NCI-H446 (cell line): Measurements from ENCODE around the gene PHF19.

Experiments
- DNase-seq, 2 experiments: peaks; one replicate each; lab custom pipeline; 2025; lab: John Stamatoyannopoulos, UW

The PHF19 gene

DNA sequence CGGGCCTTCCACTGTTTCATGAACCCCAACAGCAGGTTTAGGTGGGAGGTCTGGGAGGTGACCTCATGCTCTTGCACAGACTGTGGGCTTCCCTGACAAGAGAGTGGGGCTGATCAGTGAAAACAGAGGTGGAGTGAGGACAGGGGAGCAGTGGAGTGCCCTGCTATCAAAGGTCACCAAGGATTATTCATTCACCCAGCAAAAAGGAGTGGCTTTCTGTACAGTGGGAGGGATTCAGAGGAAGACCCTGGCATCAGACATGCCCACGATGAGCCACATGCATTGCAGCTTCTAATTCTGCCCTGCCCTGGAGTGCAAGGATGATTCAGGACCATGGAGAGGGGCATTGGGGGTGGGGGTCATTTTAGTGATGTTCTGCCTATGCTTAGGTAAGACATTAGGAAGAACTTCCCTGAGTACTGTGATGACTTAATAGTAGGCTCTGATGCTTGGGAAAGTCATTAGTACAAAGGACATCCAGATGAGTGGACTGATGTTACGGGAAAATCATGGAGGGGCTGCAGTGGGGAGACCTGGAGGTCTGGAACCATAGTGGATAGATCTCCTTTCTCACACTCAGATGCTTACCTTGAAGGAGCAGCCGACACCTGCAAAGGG, 36.8 kb upstream of the PHF19 start:
- DNase-seq: no peak

DNA sequence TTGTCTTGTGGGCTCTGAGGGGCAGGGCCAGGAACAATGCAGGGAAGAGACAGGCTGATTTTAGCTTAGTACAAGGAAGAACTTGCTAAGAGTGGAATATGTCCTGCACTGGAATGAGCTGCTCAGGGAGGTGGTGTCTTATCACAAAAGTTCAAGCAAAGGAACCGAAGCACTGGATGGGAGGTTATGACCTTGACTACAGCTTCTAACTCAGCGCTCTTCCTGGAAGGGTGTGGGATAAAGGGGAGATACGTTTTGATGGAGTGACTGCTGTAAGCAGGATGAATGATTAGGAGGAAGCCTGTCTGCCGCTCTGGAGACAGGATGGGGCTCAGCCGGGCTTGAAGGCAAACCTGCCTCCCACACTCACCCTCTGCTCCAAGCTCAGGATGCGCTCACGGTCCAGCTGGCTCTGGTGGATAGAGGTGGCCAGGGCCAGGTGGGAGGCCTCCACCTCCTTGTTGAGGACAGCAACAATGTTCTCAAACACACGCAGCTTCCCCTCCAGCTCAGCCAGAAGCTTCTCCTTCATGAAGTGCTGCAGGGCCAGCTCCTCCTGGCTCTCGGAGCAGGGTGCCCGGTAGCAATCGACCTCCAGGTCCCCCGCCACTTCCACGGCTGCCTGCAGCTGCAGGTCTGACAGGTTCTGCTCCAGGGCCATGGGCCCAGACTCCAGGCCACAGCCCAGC, 36.1 kb upstream of the PHF19 start:
- DNase-seq: no peak

DNA sequence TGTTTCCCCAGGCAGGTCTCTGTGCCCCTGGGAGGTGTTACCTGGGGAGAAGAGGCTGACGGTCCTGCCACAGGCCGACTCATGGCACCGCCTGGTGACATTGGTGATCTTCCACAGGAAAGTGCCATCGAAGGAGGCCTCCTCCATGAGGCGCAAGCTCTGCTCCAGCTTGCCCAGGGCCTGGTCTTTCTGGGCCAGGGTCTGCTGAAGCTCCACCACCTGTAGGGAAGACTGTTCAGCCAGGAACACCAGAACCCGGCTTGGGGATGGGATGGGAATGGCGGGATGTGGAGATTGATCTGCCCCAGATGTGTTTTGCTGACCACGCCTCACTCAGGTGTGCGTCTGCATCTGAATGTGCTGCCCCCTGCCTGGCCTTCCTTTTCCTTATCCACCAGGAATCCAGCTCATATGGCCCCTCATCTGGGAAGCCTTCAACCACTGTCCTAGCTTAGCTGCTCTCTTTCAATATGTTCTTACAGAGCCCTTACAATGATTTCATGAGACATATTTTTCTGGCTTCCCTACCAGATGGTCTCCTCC, 34.4 kb upstream of the PHF19 start:
- DNase-seq: no peak

DNA sequence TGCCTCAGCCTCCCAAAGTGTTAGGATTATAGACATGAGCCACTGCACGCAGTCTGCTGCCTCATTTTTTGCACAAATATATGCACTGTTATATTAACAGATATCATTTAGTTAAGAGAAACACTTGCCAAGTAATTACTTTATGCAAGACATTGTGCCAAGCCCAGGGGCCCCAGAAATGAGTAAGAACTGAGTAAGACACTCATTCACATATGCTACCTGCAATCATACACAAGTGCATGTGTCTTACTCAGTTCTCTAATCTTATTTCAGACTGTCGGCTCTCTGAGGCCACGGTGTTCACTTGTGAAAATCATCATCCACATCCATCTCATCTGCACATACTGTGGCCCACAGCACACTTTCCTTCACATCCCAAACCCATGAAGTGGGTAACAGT, 33.7 kb upstream of the PHF19 start:
- no peak for DNase-seq

DNA sequence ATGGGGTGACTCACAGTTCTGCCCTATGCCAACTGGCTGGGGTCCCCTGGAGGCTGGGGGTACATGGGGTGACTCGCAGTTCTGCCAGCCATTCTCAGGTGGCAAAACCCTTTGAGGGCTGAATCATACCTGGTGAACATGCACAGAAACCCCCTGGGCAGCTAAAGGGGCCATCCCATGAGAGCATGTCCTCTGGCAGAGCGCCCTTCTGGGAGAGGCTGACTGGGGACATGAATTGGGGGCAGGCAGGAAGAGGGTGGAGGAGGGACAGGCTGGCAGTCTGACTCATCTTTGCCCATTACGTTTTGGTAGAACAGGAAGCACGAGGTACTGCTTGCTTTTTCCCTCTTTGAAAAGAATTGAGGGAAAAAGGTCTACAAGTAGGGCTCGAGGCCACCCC, 32.9 kb upstream of the PHF19 start:
- no peak for DNase-seq

DNA sequence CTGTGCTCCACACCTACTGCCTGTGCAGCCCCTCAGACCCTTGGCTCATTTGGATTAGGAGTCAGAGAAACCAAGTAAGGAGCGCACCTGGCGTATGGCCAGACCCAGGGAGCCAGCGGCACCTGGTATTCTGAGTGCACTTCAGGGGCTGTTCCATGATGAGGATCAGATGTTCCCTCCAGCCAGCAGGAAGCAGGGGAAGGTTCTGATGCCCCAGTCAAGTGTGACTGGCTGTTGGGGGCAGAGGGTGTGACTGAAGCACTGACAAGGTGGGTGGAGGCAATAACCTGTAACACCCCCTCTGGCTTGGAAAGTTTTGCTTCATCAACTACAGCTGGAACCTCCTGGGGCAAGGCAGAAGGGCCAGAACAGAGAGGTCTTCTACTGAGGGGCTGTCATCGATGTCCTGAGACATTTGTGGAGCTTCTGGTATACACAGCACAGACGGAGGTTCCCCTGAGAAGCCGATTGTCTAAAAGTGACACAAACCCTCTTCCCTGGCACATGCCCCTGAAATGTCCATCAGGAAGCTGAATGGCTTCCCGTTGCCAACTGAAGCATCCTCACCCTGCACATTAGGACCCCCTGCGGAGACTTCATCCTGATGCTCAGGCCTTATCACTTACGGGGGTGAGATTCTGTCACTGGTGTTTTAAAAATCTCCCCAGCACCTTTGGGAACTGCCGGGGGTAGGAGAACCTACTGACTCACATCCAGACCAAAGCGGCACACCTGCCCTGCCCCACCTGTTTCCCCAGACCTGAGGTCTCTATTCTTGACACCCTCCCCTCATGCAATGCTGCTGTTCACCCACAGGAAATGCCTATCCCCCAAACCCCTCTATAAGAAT, 28.6 kb upstream of the PHF19 start:
- no peak for DNase-seq

DNA sequence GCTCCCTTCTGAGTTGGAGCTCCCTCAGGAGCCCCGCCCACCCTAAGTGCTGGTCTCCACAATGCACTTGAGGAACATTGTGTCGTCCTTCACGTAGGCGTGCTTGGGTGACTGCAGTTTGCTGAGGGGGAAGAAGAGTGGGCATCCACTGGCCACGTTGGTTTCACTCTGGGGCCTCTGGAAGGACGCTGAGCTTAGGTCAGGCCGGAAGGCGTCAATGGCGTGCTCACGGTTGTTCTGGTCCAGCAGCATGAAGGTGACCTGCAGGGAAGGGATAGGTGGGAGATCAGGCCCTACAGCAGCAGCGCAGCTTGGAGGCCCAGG, 28.0 kb upstream of the PHF19 start:
- DNase-seq: no peak

DNA sequence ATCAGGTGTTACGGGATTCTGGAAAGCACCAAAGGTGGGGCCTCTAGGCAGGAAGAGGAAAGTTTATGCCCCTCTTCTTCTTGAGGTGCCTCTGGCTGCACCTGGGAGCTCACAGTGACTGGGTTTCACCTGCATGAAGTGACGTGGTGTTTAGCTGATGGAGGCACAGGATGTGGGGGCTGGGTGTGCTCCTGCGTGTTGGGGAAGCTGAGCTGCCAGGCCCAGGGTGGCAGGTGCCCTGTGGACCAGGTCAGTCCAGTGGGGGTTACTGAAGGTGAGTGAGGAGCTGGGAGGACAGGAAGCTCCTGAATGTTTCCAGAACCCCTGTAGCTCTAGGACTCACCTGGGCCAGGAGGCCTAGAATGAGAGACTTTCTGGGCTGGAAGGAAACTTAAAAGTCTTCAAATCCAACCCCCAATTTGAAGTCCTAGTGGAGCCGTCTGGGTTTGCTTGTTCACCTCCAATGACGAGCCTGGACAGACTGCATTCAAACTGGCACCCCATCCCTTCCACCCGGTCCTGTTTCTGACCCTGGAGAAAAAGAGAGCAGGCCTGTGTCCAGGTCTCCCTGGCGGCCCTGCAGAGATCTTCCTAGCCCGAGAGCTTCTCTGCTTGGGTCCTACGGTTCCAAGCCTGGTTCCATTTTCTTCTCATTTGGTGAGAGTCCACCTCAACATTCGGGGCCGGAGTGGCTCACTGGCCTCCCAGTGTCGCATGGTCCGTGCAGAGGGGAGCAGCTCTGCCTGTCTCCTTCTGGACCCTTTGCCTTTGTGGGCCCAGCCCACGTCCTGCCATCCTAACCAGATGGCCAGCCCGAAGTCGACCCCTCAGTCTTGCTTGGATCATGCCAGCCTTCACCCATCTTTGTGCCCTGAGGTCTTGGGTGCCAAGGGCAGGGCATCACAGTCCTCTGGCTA, 27.3 kb upstream of the PHF19 start:
- DNase-seq: no peak

DNA sequence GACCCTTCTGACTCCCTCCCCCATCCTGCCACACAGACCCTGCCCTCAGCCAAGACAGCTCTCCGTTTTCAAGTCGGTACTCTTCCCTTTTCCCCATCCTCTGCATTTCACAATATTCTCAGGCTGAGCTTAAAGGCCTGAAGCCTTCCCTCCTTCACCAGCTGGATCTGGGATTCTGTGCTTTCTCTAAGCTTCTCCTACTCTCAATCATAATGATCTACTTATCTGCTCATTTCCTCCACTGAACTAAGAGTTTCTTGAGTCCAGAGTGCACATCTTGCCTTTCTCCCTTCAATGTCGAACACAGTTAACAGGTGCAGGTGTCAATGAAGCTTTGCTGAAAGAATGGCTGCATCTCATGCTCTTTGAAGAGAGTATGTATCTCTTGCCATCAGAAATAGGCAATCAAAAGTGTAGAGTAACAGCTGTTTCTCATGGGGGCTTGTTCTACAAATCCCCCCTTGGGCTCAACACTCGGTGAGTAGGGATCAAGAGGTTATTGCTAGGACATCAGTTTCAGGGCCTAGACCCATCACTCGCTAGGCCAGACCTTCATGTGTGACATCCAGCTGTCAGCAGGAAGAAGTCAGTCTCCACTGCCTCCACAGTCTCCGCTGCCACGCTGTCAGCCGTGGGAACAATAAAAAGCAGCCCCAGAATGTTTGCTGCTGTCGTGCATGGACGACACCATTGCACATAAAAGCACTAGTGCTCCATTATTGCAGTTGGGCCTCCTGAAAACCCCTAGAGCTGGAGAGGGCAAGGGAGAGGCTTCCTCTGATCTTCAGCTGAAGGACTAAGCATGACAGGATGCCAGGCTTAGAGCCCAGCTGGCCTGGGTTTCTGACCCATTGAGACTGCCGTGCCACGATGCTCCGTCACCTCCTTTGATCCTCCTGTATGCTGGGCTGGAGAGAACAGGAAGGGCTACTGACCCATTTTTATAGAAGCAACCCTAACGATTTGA, 25.9 kb upstream of the PHF19 start:
- no peak for DNase-seq

DNA sequence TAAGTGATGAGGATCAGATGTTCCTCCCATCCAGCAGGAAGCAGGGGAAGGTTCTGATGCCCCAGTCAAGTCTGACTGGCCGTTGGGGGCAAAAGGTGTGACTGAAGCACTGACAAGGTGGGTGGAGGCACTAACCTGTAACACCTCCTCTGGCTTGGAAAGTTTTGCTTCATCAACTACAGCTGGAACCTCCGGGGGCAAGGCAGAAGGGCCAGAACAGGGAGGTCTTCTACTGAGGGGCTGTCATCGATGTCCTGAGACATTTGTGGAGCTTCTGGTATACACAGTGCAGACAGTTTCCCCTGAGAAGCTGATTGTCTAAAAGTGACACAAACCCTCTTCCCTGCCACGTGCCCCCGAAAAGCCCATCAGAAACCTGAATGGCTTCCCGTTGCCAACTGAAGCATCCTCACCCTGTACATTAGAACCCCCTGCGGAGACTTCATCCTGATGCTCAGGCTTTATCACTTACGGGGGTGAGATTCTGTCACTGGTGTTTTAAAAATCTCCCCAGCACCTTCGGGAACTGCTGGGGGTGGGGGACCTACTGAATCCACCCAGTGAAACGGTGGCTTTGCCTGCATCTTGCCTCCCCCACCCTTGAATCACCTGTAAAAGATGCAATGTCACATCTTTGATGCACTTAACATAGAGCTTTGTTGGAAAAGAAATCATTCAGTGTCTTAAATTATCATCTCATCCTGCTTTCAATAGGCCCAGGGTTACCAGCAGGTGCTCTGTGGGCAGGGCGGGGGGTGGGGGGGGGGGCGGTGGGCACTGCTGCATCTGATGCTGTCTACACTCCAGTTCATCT, 25.0 kb upstream of the PHF19 start:
- DNase-seq: no peak

DNA sequence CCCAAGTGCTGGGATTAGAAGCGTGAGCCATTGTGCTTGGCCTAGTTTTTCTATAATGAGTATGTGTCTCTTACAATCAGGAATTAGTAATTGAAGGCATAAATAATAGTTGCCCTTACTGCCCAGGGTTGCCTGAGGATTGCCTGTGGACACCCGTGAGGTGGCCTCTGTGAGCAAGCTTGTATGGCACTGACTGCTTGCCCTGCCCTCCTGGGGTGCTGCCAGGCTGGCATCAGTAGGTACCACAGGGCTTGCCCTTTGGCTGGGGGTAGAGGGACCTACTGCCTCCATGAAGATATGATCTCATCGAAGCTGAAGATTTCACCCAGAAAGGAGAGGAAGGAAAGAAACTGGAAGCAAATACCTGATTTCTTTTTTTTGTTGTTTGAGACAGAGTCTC, 23.8 kb upstream of the PHF19 start:
- DNase-seq: no peak

DNA sequence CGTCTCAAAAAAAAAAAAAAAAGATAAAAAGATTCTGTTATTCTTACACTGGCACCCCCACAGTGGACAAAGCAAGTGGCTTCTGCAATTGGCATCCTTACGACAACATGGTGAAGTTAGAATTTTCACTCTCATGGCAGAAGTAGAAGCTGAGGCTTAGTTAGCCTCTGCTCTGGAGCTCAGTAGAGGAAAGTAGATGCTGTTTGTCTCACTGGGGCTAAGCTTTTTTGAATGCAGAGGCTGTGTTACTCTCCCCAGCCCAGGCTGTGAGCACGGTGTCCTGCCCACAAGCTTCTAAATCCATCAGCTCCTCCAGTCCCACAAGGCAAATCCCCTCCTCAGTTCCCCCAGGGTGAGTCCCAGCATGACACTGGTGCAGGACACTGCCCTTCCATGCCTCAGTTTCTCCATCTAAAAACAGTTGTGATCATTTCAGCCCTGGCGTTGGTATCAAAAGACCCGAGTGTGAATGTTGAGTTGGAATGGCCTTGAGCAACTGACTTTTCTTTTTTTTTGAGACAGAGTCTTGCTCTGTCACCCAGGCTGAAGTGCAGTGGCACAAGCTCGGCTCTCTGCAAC, 22.6 kb upstream of the PHF19 start:
- DNase-seq: no peak

DNA sequence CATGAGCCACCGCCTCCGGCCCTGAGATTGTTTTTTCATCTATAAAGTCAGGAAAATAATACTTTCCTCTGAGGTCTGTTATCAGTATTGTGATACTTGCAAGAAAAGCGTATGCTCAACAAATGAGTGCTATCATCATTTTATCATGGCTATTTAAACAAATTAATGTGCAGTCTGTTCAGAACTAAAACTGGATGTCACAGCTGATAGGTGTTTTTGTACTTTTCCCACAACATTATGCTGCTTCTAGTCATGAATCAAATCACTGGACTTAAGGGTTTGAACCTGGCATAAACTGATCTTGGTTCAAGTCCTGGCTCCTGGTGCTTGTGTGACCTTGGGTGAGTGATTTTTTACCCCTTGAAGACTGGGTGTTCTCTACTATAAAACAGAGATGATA, 21.4 kb upstream of the PHF19 start:
- DNase-seq: no peak

DNA sequence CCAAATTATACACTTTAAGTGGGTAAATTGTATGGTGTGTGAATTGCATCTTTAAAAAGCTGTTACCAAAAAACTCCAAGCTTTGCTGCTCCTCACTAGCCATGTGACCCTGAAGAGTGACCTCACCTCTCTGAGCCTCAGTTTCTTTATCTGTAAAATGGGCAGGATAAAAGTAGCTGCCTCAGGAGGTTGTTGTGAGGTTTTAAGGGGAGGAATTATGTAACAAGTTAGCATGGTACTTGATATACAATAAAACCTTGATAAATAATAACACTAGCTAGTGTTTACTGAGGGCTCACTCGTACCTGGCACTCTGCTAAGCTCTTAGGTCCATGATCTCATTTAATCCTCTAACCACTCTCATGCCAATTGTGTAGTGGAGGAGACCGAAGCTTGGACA, 19.0 kb upstream of the PHF19 start:
- no peak for DNase-seq

DNA sequence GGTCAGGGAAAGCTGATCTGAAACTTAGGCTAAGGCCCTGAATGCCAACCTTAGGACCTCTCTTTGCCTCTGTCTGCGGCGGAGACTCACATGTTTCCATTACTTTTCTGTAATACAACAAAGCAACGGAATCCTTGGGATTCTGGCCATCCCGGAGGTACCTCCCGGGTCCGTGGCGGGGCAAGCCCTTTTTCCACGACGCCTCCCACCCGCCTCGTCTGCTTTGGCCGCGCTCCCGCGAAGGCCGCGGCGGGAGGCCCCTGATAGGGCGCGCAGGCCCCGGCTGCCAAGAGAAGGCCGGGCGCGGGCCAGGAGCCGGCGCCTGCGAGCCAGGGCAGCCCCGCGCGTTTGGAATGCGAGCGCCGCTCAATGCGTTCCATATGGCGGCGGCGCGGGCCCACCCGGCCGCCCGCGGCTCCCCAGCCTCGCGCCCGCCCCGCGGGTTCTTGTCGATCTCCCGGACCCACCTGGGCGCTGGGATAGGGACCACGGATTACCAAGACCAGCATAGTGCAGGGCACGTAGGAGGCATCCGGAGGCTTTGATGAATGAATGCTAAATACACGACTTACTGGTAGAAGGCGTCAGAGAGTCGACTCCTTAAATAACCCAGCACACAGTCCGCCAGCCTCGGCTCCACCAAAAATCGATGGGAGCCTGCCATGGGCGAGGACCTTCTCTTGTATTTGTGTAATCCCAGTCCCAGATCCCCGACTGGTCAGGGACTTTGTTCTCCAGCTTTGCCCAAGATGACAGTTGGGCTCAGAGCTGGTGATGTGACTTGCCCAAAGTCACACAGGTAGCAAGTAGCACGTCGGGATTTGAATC, 17.5 kb upstream of the PHF19 start:
- DNase-seq: no peak

DNA sequence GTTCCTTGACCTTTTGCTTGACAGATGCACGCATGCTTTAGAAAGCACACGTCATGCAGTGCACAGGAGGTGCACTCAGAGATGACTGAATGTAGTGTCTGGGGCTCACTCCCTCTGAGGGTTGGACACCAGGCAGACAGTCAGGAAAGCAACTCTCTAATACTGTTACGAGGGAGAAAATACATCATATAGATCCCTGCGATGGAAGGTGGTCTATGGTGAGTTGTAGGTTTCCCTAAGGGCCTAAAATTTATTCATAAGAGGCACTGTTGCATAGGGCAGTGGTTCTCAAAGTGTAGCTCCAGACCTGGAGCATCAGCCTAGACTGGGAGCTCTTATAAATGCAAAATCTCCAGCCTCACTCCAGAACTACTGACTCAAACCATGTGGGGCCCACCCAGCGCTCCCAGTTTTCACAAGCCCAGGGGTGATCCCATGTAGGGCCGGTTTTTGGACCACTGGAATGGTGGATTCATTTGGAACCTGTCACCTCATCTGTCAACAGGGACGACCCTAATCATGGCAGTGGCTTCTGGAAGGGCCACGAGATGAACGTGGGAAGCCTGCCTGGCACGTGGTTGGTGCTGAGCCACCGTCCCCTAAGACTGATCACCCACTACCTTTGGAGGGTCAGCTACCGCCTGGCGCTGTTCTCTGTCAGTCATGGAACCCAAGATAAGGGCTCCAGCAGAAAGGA, 16.8 kb upstream of the PHF19 start:
- no peak for DNase-seq

DNA sequence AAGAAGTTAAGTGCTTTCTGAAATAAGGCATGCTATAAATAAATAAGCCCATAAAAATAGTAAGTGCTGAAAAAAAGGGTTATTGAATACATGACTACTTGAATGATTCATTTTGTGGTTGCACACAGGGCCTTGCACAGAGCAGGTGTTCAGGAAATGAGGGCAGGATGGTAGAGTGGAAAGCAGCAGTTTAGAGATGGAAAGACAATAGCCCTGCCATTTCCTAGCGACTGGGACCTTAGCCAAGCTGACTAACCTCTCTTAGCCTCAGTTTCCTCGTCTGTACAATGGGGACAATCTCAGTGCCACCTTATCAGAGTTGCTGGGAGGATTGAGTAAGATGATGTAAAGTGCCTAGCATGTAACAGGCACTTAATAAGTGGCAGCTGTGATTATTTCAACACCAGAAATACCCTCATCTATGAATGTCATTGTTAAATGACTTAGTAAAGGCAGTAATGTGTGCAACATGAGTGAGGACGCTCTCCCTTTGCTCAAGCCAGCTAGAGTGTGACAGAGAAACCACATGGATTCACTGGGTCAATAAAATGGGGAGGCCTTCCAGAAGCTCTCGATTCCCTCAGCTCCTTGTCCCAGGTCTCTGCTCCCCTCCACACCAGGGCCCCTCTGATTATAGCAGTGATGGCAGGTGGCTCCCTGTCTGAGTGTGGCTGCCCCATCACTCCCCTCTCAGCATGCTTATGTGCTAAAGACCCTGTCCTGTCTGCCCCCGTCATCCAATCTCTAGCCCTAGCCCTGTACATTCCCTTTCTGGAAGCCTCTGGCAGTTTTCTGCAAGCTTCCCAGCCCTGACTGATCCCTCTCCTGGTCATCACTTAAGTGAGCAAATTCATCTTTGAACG, 16.0 kb upstream of the PHF19 start:
- no peak for DNase-seq
